ENCODE data around the gene USP6.
"Not testable (repeated sequence)": the region's sequence is repeated elsewhere in the genome, so short reads cannot be mapped to it uniquely, and the experiment has no call there.

Gene USP6

GRCh38 chr17:5131146-5131715, 15.4 kb downstream of the USP6 start:
- no peak overlapping the region for H3K4me2 ChIP-seq (ENCODE audit: low read depth, low read length)
- no peak overlapping the region for H3K27ac ChIP-seq (ENCODE audit: low read length)

GRCh38 chr17:5131799-5132502, 16.1 kb downstream of the USP6 start:
- not testable (repeated sequence) for H3K27ac ChIP-seq (ENCODE audit: low read length); H2AFZ ChIP-seq (ENCODE audit: low read length); H3K4me2 ChIP-seq (ENCODE audit: low read depth, low read length)

More at GRCh38 chr17:5131146-5131715, 15.4 kb downstream of the USP6 start:
- no peaks in the 10 kb centered on the region for H4K20me1 ChIP-seq (ENCODE audit: insufficient read depth, low read length)
- peaks cover 18% of the 10 kb centered on the region for H3K27me3 ChIP-seq (replicated peaks; ENCODE audit: insufficient read depth, low read length)
- H3K9ac ChIP-seq (ENCODE audit: low read length), result no peak overlapping the region
- DNase-seq, result no peak
- no peak overlapping the region for H3K4me3 ChIP-seq (ENCODE audit: low read length)
- H3K9me2 ChIP-seq (replicated peaks; ENCODE audit: insufficient read depth, low read length), result no peaks in the 10 kb centered on the region
- no peaks in the 10 kb centered on the region for H3K4me1 ChIP-seq (ENCODE audit: low read length)
- H2AFZ ChIP-seq (ENCODE audit: low read length), result no peak overlapping the region
- no peaks in the 10 kb centered on the region for H3K36me3 ChIP-seq (replicated peaks; ENCODE audit: insufficient read depth, low read length)
- H3F3A ChIP-seq (ENCODE audit: insufficient read depth, low read length), result no peaks in the 10 kb centered on the region
- TF ChIP-seq EZH2phosphoT487 (IDR thresholded peaks at IDR 0.05; ENCODE audit: low read length), result no peak
- no peak for TF ChIP-seq EZH2 (optimal IDR thresholded peaks at IDR 0.05; ENCODE audit: low read depth, low read length)
- TF ChIP-seq, protein P1, sequence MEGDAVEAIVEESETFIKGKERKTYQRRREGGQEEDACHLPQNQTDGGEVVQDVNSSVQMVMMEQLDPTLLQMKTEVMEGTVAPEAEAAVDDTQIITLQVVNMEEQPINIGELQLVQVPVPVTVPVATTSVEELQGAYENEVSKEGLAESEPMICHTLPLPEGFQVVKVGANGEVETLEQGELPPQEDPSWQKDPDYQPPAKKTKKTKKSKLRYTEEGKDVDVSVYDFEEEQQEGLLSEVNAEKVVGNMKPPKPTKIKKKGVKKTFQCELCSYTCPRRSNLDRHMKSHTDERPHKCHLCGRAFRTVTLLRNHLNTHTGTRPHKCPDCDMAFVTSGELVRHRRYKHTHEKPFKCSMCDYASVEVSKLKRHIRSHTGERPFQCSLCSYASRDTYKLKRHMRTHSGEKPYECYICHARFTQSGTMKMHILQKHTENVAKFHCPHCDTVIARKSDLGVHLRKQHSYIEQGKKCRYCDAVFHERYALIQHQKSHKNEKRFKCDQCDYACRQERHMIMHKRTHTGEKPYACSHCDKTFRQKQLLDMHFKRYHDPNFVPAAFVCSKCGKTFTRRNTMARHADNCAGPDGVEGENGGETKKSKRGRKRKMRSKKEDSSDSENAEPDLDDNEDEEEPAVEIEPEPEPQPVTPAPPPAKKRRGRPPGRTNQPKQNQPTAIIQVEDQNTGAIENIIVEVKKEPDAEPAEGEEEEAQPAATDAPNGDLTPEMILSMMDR (IDR thresholded peaks at IDR 0.05; ENCODE audit: low read length), result no peak
- no peaks in the 10 kb centered on the region for H3K9me3 ChIP-seq (replicated peaks; ENCODE audit: insufficient read depth, low read length)
- H3K79me2 ChIP-seq (ENCODE audit: low read length), result no peaks in the 10 kb centered on the region

GRCh38 chr17:5132503-5133225, 16.8 kb downstream of the USP6 start:
- H3K79me2 ChIP-seq (ENCODE audit: low read length); H3K4me2 ChIP-seq (ENCODE audit: low read depth, low read length): not testable (repeated sequence)

More at GRCh38 chr17:5131799-5132502, 16.1 kb downstream of the USP6 start:
- not testable (repeated sequence) for H3K9ac ChIP-seq (ENCODE audit: low read length); H3K4me1 ChIP-seq (ENCODE audit: low read length); H3K79me2 ChIP-seq (ENCODE audit: low read length); H3K9me2 ChIP-seq (replicated peaks; ENCODE audit: insufficient read depth, low read length); H3K9me3 ChIP-seq (replicated peaks; ENCODE audit: insufficient read depth, low read length); H4K20me1 ChIP-seq (ENCODE audit: insufficient read depth, low read length); H3F3A ChIP-seq (ENCODE audit: insufficient read depth, low read length); H3K4me3 ChIP-seq (ENCODE audit: low read length); DNase-seq; H3K36me3 ChIP-seq (replicated peaks; ENCODE audit: insufficient read depth, low read length)
- peaks cover 18% of the 10 kb centered on the region for H3K27me3 ChIP-seq (replicated peaks; ENCODE audit: insufficient read depth, low read length)

DNA sequence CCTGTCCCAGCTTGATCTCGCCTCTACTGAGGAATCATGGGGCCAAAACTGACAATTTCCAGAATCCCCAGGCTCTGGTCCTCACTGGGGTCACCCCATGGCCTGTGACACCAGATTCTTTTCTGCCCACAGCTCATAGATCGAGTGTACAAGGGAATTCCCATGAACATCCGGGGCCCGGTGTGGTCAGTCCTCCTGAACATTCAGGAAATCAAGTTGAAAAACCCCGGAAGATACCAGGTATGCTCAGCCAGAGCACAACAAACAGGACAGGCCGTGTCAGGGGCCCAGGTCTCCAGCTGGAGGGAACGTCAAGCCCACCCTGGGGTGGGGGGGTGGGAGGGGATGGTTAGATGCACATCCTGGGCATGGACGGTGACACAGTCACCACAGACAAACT, 17.5 kb downstream of the USP6 start:
- no peak overlapping the region for H3K9ac ChIP-seq (ENCODE audit: low read length)
- H3K4me2 ChIP-seq (ENCODE audit: low read depth, low read length), result no peak overlapping the region
- no peaks in the 10 kb centered on the region for H3K4me1 ChIP-seq (ENCODE audit: low read length)
- TF ChIP-seq EZH2 (optimal IDR thresholded peaks at IDR 0.05; ENCODE audit: low read depth, low read length) (no peak), EZH2phosphoT487 (IDR thresholded peaks at IDR 0.05; ENCODE audit: low read length) (no peak)
- TF ChIP-seq, protein P1 (IDR thresholded peaks at IDR 0.05; ENCODE audit: low read length), result no peak
- no peaks in the 10 kb centered on the region for H3K9me3 ChIP-seq (replicated peaks; ENCODE audit: insufficient read depth, low read length)
- no peaks in the 10 kb centered on the region for H4K20me1 ChIP-seq (ENCODE audit: insufficient read depth, low read length)
- no peaks in the 10 kb centered on the region for H3F3A ChIP-seq (ENCODE audit: insufficient read depth, low read length)
- no peak overlapping the region for H2AFZ ChIP-seq (ENCODE audit: low read length)
- H3K27ac ChIP-seq (ENCODE audit: low read length), result no peak overlapping the region
- no peak overlapping the region for H3K4me3 ChIP-seq (ENCODE audit: low read length)
- DNase-seq, result no peak
- H3K36me3 ChIP-seq (replicated peaks; ENCODE audit: insufficient read depth, low read length), result no peaks in the 10 kb centered on the region
- H3K9me2 ChIP-seq (replicated peaks; ENCODE audit: insufficient read depth, low read length), result no peaks in the 10 kb centered on the region
- peaks cover 11% of the 10 kb centered on the region; the same call in 1 of the 2 replicates for H3K27me3 ChIP-seq (replicated peaks; ENCODE audit: insufficient read depth, low read length)
- H3K79me2 ChIP-seq (ENCODE audit: low read length), result no peaks in the 10 kb centered on the region

More at GRCh38 chr17:5132503-5133225, 16.8 kb downstream of the USP6 start:
- DNase-seq; H3K27ac ChIP-seq (ENCODE audit: low read length); H3K4me3 ChIP-seq (ENCODE audit: low read length); H2AFZ ChIP-seq (ENCODE audit: low read length); H3K9me3 ChIP-seq (replicated peaks; ENCODE audit: insufficient read depth, low read length); H3K36me3 ChIP-seq (replicated peaks; ENCODE audit: insufficient read depth, low read length); H3K9ac ChIP-seq (ENCODE audit: low read length); H4K20me1 ChIP-seq (ENCODE audit: insufficient read depth, low read length); H3K4me1 ChIP-seq (ENCODE audit: low read length); H3F3A ChIP-seq (ENCODE audit: insufficient read depth, low read length); H3K9me2 ChIP-seq (replicated peaks; ENCODE audit: insufficient read depth, low read length): not testable (repeated sequence)
- peaks cover 14% of the 10 kb centered on the region for H3K27me3 ChIP-seq (replicated peaks; ENCODE audit: insufficient read depth, low read length)

DNA sequence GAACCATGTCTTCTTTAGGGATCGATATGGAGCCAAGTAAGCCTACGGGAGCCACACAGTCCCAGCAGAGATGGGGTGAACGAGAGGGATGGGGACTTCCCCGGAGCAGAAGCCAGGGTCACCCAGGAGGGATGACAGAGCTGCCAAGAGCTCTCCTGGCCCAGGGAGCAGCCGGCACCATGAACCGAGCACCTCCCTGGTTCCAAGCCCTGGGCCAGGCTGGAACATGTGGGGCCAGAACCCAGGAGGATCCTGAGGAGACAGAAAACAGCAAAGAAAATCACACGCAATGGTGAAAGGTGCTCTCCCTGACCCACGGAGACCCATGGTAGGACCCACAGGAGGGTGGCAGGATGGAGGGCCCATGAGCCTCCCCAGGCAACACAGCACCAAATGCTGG, 18.1 kb downstream of the USP6 start:
- not testable (repeated sequence) for H3K36me3 ChIP-seq (replicated peaks; ENCODE audit: insufficient read depth, low read length); H3F3A ChIP-seq (ENCODE audit: insufficient read depth, low read length); H2AFZ ChIP-seq (ENCODE audit: low read length); DNase-seq; H4K20me1 ChIP-seq (ENCODE audit: insufficient read depth, low read length); H3K27ac ChIP-seq (ENCODE audit: low read length); H3K9me2 ChIP-seq (replicated peaks; ENCODE audit: insufficient read depth, low read length); H3K4me3 ChIP-seq (ENCODE audit: low read length); H3K79me2 ChIP-seq (ENCODE audit: low read length); H3K4me1 ChIP-seq (ENCODE audit: low read length); H3K9ac ChIP-seq (ENCODE audit: low read length); H3K9me3 ChIP-seq (replicated peaks; ENCODE audit: insufficient read depth, low read length); H3K4me2 ChIP-seq (ENCODE audit: low read depth, low read length)
- peaks cover 11% of the 10 kb centered on the region; the same call in 1 of the 2 replicates for H3K27me3 ChIP-seq (replicated peaks; ENCODE audit: insufficient read depth, low read length)

GRCh38 chr17:5134571-5134970, 18.7 kb downstream of the USP6 start:
- H3K9me2 ChIP-seq (replicated peaks; ENCODE audit: insufficient read depth, low read length); H3K36me3 ChIP-seq (replicated peaks; ENCODE audit: insufficient read depth, low read length); H3F3A ChIP-seq (ENCODE audit: insufficient read depth, low read length); H4K20me1 ChIP-seq (ENCODE audit: insufficient read depth, low read length); H3K4me1 ChIP-seq (ENCODE audit: low read length); H3K79me2 ChIP-seq (ENCODE audit: low read length); H3K27ac ChIP-seq (ENCODE audit: low read length); DNase-seq; H3K4me2 ChIP-seq (ENCODE audit: low read depth, low read length); H2AFZ ChIP-seq (ENCODE audit: low read length); H3K9ac ChIP-seq (ENCODE audit: low read length); H3K9me3 ChIP-seq (replicated peaks; ENCODE audit: insufficient read depth, low read length); H3K4me3 ChIP-seq (ENCODE audit: low read length); H3K27me3 ChIP-seq (replicated peaks; ENCODE audit: insufficient read depth, low read length): not testable (repeated sequence)

Measured in MM.1S (cell line).